HCT116 (cell line): Measurements from ENCODE around the gene RAP1GAP2. TPM values are rescaled to one million over a fixed set of nuclear protein-coding genes. Genes with fewer than 3 reads are reported as not detected.

ENCODE experiments used
- ATAC-seq: fragments of 200-7000 bp; cut with Tn5 transposase; 2 replicates; pipeline ENCODE4 v1.9.1; 2020; ENCODE audit warnings: mild to moderate bottlenecking, moderate library complexity
- BruUV-seq: library from RNA; stranded (reverse); fragments of 400-500 nt; replicated peaks from 2 replicates; lab custom pipeline; 2021; lab: Mats Ljungman, UMichigan
- CTCF ChIA-PET: fragments of 300-600 bp; sonication (Branson Sonifier 250); formaldehyde crosslinking; loops from one replicate; lab custom pipeline; 2021; ENCODE audit warnings: antibody characterized with exemption; lab: Charles Lee
- POLR2A ChIA-PET: fragments of 300-600, 350-600 bp; sonication (Branson Sonifier 250); formaldehyde crosslinking; loops from one replicate; lab custom pipeline; 2021; ENCODE audit warnings: antibody characterized with exemption; lab: Charles Lee
- RAD21 ChIA-PET, 2 experiments: fragments of 300-600 bp; sonication (Branson Sonifier 250); formaldehyde crosslinking; loops; one replicate each; lab custom pipeline; 2023; ENCODE audit warnings: low total read pairs in 2 of 2; ENCODE audit not compliant: uncharacterized antibody in 2 of 2, unreplicated experiment in 2 of 2, low non-redundant PET in 1 of 2; lab: Charles Lee
- DNase-seq: peaks from one replicate; pipeline ENCODE4 v3.0.0-alpha.2; 2010; ENCODE audit warnings: low read depth, low spot score
- H2AFZ ChIP-seq: fragments of 200-600 bp; shearing (Covaris generic), sonication (generic); 2 replicates; pipeline ENCODE4 v1.6.1; 2017; ENCODE audit warnings: low read depth, mixed run types, mixed read lengths, antibody characterized with exemption, low read length; ENCODE audit not compliant: poor library complexity, severe bottlenecking
- H3K27ac ChIP-seq: 2 replicates; pipeline ENCODE4 v1.5.1; 2012; ENCODE audit warnings: low read depth, low read length
- H3K27me3 ChIP-seq: fragments of 200-600 bp; sonication (generic); 2 replicates; pipeline ENCODE4 v1.6.1; 2016; ENCODE audit warnings: mixed run types, low read length, mixed read lengths; ENCODE audit not compliant: insufficient read depth
- H3K36me3 ChIP-seq, 2 experiments: fragments of 200-500 bp in 1 of 2; fragments of 200-600 bp in 1 of 2; sonication (Bioruptor generic) in 1 of 2; sonication (generic) in 1 of 2; 2 replicates each; pipeline versions ENCODE4 v1.5.1 to v1.6.1; 2014 to 2016; ENCODE audit warnings: low read length in 2 of 2, inconsistent platforms in 1 of 2, mixed read lengths in 1 of 2, mixed run types in 1 of 2; ENCODE audit not compliant: insufficient read depth in 2 of 2, control insufficient read depth in 1 of 2
- H3K4me1 ChIP-seq, 2 experiments: fragments of 200-600 bp in 1 of 2; sonication (generic) in 1 of 2; 2 replicates each; pipeline versions ENCODE4 v1.5.1 to v1.6.1; 2012 to 2017; ENCODE audit warnings: low read length in 2 of 2, inconsistent platforms in 1 of 2, mild to moderate bottlenecking in 1 of 2, mixed read lengths in 1 of 2, mixed run types in 1 of 2, moderate library complexity in 1 of 2; ENCODE audit not compliant: insufficient read depth in 2 of 2, control insufficient read depth in 1 of 2
- H3K4me2 ChIP-seq: fragments of 200-600 bp; sonication (generic); 2 replicates; pipeline ENCODE4 v1.6.1; 2017; ENCODE audit warnings: mixed run types, low read length, mixed read lengths
- H3K4me3 ChIP-seq, 2 experiments: fragments of 200-600 bp in 1 of 2; sonication (generic) in 1 of 2; replicated peaks in 1 of 2; 2 replicates each; pipeline ENCODE4 v1.5.1; 2011 to 2016; ENCODE audit warnings: low read length in 2 of 2, control low read depth in 1 of 2, low read depth in 1 of 2, mild to moderate bottlenecking in 1 of 2, mixed read lengths in 1 of 2, mixed run types in 1 of 2
- H3K79me2 ChIP-seq: fragments of 200-600 bp; sonication (generic); 2 replicates; pipeline ENCODE4 v1.6.1; 2017; ENCODE audit warnings: mild to moderate bottlenecking, mixed run types, low read length, moderate library complexity, mixed read lengths; ENCODE audit not compliant: insufficient read depth
- H3K9ac ChIP-seq: fragments of 200-600 bp; sonication (generic); 2 replicates; pipeline ENCODE4 v1.6.1; 2016; ENCODE audit warnings: low read length, mixed read lengths
- H3K9me2 ChIP-seq: fragments of 200-600 bp; sonication (generic), shearing (Covaris generic); 2 replicates; pipeline ENCODE4 v1.6.1; 2017; ENCODE audit warnings: mixed run types, mild to moderate bottlenecking, moderate library complexity; ENCODE audit not compliant: insufficient read depth
- H3K9me3 ChIP-seq, 2 experiments: fragments of 200-500 bp in 1 of 2; fragments of 200-600 bp in 1 of 2; sonication (Bioruptor generic) in 1 of 2; sonication (generic) in 1 of 2; 2 replicates each; pipeline ENCODE4 v1.6.1; 2014 to 2017; ENCODE audit warnings: low read length in 2 of 2, mixed read lengths in 2 of 2, inconsistent platforms in 1 of 2, low read depth in 1 of 2, mild to moderate bottlenecking in 1 of 2, mixed run types in 1 of 2, moderate library complexity in 1 of 2; ENCODE audit not compliant: control insufficient read depth in 1 of 2, insufficient read depth in 1 of 2
- H4K20me1 ChIP-seq: fragments of 200-600 bp; sonication (generic), shearing (Covaris generic); 2 replicates; pipeline ENCODE4 v1.6.1; 2017; ENCODE audit warnings: mixed run types, mild to moderate bottlenecking, moderate library complexity; ENCODE audit not compliant: insufficient read depth
- CBX3 ChIP-seq: IDR thresholded peaks from 2 replicates; pipeline ENCODE4 v1.6.1; 2012; ENCODE audit warnings: low read depth
- FOSL1 ChIP-seq: IDR thresholded peaks from 2 replicates; pipeline ENCODE4 v1.6.1; 2012; ENCODE audit warnings: low read depth
- JUND ChIP-seq: IDR thresholded peaks from 2 replicates; pipeline ENCODE4 v1.6.1; 2012
- POLR2AphosphoS5 ChIP-seq: IDR thresholded peaks from 2 replicates; pipeline ENCODE4 v1.6.1; 2011; ENCODE audit warnings: mild to moderate bottlenecking, low read depth, low read length, moderate library complexity
- YY1 ChIP-seq: IDR thresholded peaks from 2 replicates; pipeline ENCODE4 v1.6.1; 2011; ENCODE audit warnings: low read length, low read depth, moderate library complexity, mild to moderate bottlenecking; ENCODE audit not compliant: insufficient replicate concordance; ENCODE audit errors: extremely low read depth
- ZNF274 ChIP-seq: fragments of 200-500 bp; sonication (Bioruptor generic); IDR thresholded peaks from 2 replicates; pipeline ENCODE4 v1.6.1; 2014; ENCODE audit warnings: mild to moderate bottlenecking, low read depth, low read length, inconsistent platforms
- intact Hi-C: fragments of 100-400 bp; cut with micrococcal nuclease; formaldehyde crosslinking; loops from 2 replicates; pipeline ENCODE4 v1.10.0; 2022
- total RNA-seq: library from RNA; stranded (reverse); gene quantifications from one replicate; pipeline ENCODE4 v1.2.1, GENCODE V29; 2021; ENCODE audit not compliant: unreplicated experiment
- TF ChIP-seq, protein P1 (sequence below): IDR thresholded peaks from 2 replicates; pipeline ENCODE4 v1.6.1; 2012

RAP1GAP2 gene
- total RNA-seq, 1 experiment from 2014 or later: 54.6 TPM

DNA sequence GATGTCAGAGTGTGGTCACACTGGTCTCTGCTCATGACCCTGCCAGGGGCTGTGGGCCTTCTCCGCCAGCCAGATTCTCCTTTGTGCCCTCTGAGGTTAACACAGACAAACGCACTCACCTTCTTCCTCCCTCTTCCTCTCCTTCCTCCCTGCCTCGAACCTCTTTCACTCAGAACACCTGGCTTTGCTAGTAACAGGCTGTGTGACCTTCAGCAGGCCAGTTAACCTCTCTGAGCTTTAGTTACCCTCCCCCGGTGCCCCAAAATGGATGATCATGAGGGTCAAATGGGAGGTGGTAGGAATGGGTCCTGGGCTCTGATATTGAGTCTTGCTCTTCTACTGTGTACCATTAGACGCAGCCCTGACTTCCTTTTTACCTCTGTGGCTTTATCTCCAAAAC lies 140.1 kb downstream of the RAP1GAP2 start:
- Histone ChIP-seq H3K4me3 (no peak overlapping the region), H3K27me3 (no peaks in the 10 kb centered on the region), H3K79me2 (no peaks in the 10 kb centered on the region), H3K36me3 (no peaks in the 10 kb centered on the region), H3K4me1 (no peaks in the 10 kb centered on the region), H3K4me2 (no peak overlapping the region), H3K9me3 (no peaks in the 10 kb centered on the region), H2AFZ (no peak overlapping the region), H3K9ac (no peak overlapping the region), H3K27ac (no peak overlapping the region), H3K9me2 (no peaks in the 10 kb centered on the region), H4K20me1 (no peaks in the 10 kb centered on the region)
- POLR2A ChIA-PET: no interaction called here
- TF ChIP-seq JUND (no peak), POLR2AphosphoS5 (no peak), FOSL1 (no peak), CBX3 (no peak), ZNF274 (no peak), YY1 (no peak)
- intact Hi-C loops: loop anchor here (2.0 kb wide), 1 partner anchor 76 kb away; no protein-coding TSS in a partner anchor
- RAD21 ChIA-PET: no interaction called here
- CTCF ChIA-PET: no interaction called here
- DNase-seq (no peak), ATAC-seq (no peak)
- no TSS peak for BruUV-seq

DNA sequence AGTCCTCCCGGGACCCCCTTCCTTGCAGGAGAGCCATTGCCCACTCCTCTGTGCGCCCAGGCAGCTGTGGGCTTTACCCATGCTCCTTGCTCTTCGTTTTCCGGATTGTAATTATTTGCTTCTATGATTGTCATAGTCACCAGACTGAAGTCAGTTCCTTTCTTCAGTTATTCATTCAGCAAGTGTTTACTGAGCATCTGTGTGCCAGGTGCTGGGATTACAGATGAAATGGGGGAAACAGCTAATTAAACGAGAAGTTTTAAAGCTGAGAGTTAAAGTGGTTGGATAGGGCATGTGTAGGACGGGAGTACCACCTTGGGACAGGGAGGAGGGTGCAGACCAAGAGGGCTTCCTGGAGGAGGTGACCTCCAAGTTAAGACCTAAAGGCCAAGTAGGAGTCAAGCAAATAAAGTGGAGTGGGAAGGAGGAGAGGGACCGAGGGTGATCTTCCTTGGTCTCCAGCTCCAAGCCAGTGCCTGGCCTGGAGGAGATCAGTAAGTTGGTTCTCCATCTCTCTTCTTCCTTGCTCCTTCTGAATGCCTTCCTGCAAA lies 140.6 kb downstream of the RAP1GAP2 start:
- intact Hi-C loops: loop anchor here (2.0 kb wide), 1 partner anchor 76 kb away; no protein-coding TSS in a partner anchor
- RAD21 ChIA-PET: no interaction called here
- Histone ChIP-seq H3K4me2 (no peak overlapping the region), H4K20me1 (no peaks in the 10 kb centered on the region), H3K27ac (no peak overlapping the region), H2AFZ (no peak overlapping the region), H3K36me3 (no peaks in the 10 kb centered on the region), H3K4me3 (no peak overlapping the region), H3K9ac (no peak overlapping the region), H3K4me1 (no peaks in the 10 kb centered on the region), H3K9me3 (no peaks in the 10 kb centered on the region), H3K27me3 (no peaks in the 10 kb centered on the region), H3K9me2 (no peaks in the 10 kb centered on the region), H3K79me2 (no peaks in the 10 kb centered on the region)
- ATAC-seq (no peak), DNase-seq (no peak)
- POLR2A ChIA-PET: no interaction called here
- CTCF ChIA-PET: interaction anchor here (1.3 kb wide), 1 partner anchor 38 kb away, joined by 3 read pairs; no protein-coding TSS in a partner anchor
- TF ChIP-seq YY1: no peak
- no peak for TF ChIP-seq CBX3
- TF ChIP-seq, protein P1, sequence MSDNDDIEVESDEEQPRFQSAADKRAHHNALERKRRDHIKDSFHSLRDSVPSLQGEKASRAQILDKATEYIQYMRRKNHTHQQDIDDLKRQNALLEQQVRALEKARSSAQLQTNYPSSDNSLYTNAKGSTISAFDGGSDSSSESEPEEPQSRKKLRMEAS: no peak
- no TSS peak for BruUV-seq
